HepG2 (cell line): ENCODE results near the gene FOSB. TPM values are rescaled to one million over a fixed set of nuclear protein-coding genes. Genes with fewer than 3 reads are reported as not detected.

Experiments
- AKNA ChIP-seq: sonication (generic); formaldehyde crosslinking; IDR thresholded peaks from 2 replicates; pipeline ENCODE4 v1.4.0; 2020; ENCODE audit warnings: missing genetic modification reagents, borderline replicate concordance
- ETV5 ChIP-seq: IDR thresholded peaks from 2 replicates; pipeline ENCODE4 v1.6.1; 2018; ENCODE audit warnings: missing biosample characterization, missing genetic modification reagents, inconsistent platforms, borderline replicate concordance
- FIP1L1 ChIP-seq: fragments of 200-400 bp; formaldehyde crosslinking; IDR thresholded peaks from 2 replicates; pipeline ENCODE4 v1.6.1; 2018; ENCODE audit warnings: low read depth, mild to moderate bottlenecking, low read length, moderate library complexity, borderline replicate concordance; ENCODE audit not compliant: insufficient read depth
- ISL2 ChIP-seq: sonication (generic); formaldehyde crosslinking; IDR thresholded peaks from 2 replicates; pipeline ENCODE4 v1.5.0; 2020; ENCODE audit warnings: missing genetic modification reagents
- NR1H2 ChIP-seq: sonication (generic); formaldehyde crosslinking; IDR thresholded peaks from 2 replicates; pipeline ENCODE4 v1.8.1; 2022; ENCODE audit warnings: low read depth, missing genetic modification reagents, borderline replicate concordance
- ONECUT2 ChIP-seq: sonication (generic); formaldehyde crosslinking; IDR thresholded peaks from 2 replicates; pipeline ENCODE4 v1.4.0; 2020; ENCODE audit warnings: missing genetic modification reagents
- SKIL ChIP-seq: sonication (generic); formaldehyde crosslinking; IDR thresholded peaks from 2 replicates; pipeline ENCODE4 v1.8.0; 2022; ENCODE audit warnings: missing genetic modification reagents, mild to moderate bottlenecking, moderate library complexity, borderline replicate concordance
- SSRP1 ChIP-seq: IDR thresholded peaks from 2 replicates; pipeline ENCODE4 v1.6.1; 2016; ENCODE audit warnings: control low read depth
- ZBTB7B ChIP-seq: sonication (generic); formaldehyde crosslinking; IDR thresholded peaks from 2 replicates; pipeline ENCODE4 v1.4.0; 2020; ENCODE audit warnings: missing genetic modification reagents
- ZNF614 ChIP-seq: IDR thresholded peaks from 2 replicates; pipeline ENCODE4 v1.6.1; 2018; ENCODE audit warnings: missing biosample characterization, missing genetic modification reagents, inconsistent platforms, borderline replicate concordance
- ZNF710 ChIP-seq: sonication (generic); formaldehyde crosslinking; IDR thresholded peaks from 2 replicates; pipeline ENCODE4 v1.5.0; 2020; ENCODE audit warnings: mild to moderate bottlenecking, missing genetic modification reagents, borderline replicate concordance
- ZNF784 ChIP-seq: sonication (generic); formaldehyde crosslinking; IDR thresholded peaks from 2 replicates; pipeline ENCODE4 v1.5.1; 2020; ENCODE audit warnings: missing genetic modification reagents, mild to moderate bottlenecking, borderline replicate concordance
- ZSCAN5A ChIP-seq: sonication (generic); formaldehyde crosslinking; IDR thresholded peaks from 2 replicates; pipeline ENCODE4 v1.8.0; 2022; ENCODE audit warnings: mild to moderate bottlenecking, missing genetic modification reagents, borderline replicate concordance
- polyA plus RNA-seq, 8 experiments: library from polyadenylated mRNA; depleted of rRNA in 3 of 8; stranded (reverse) in 7 of 8; unstranded in 1 of 8; fragments of >200 nt; fragmentation: Illumina TruSeq in 4 of 8; extraction: Trizol in 4 of 8; gene quantifications; 2 replicates each; pipeline versions ENCODE4 v1.2.1 to v1.2.3, GENCODE V29; 2011 to 2016; ENCODE audit warnings: low read depth in 4 of 8, missing spikeins in 1 of 8, mixed read lengths in 1 of 8; ENCODE audit not compliant: insufficient read depth in 1 of 8
- total RNA-seq, 5 experiments: library from RNA; depleted of rRNA; stranded (reverse); fragments of >200 nt; fragmentation: Illumina TruSeq; extraction: Trizol; gene quantifications; 2 replicates each; pipeline ENCODE4 v1.2.3, GENCODE V29; 2016; ENCODE audit warnings: low read depth in 1 of 5

Gene FOSB
- total and polyA plus RNA-seq, 2 of the 13 experiments (the other 11 are each of a cell fraction or from before 2014, with no cell fraction given) = 2.8 to 6.0 TPM

GRCh38 chr19:45478454-45479238 lies 10.8 kb downstream of the FOSB start (continued):
- TF ChIP-seq AKNA = no peak
- TF ChIP-seq ZNF784 = no peak
- TF ChIP-seq ZNF614 (CRISPR knock-in tag) = peak; percentile 92
- peak; percentile 64; the same call in 1 of the 2 replicates for TF ChIP-seq ETV5 (CRISPR knock-in tag)
- TF ChIP-seq FIP1L1 = no peak
- no peak for TF ChIP-seq SKIL (CRISPR knock-in tag)
- TF ChIP-seq ZSCAN5A (CRISPR knock-in tag) = 0 out of 2 replicates have a peak, but pooled peaks have one; percentile 34
- TF ChIP-seq SSRP1 = no peak
- peak; percentile 52; the same call in 1 of the 2 replicates for TF ChIP-seq ZNF710 (CRISPR knock-in tag)
- TF ChIP-seq ZBTB7B (CRISPR knock-in tag) = no peak
- TF ChIP-seq ISL2 = peak; percentile 52; the same call in 1 of the 2 replicates
- 0 out of 2 replicates have a peak, but pooled peaks have one; percentile 38 for TF ChIP-seq ONECUT2
- no peak for TF ChIP-seq NR1H2 (CRISPR knock-in tag)
